ENCODE measurements around the gene LYPD3.

Gene LYPD3

GRCh38 chr19:43505186-43505456 is 39.7 kb upstream of the LYPD3 start:
- no peak overlapping the region for H3K4me3 ChIP-seq (replicated peaks in 1 of 2; ENCODE audit: low read depth in 2 of 2, low read length in 2 of 2)
- no peak for TF ChIP-seq CTCF (IDR thresholded peaks at IDR 0.05; ENCODE audit: low read depth, low read length)
- no peak for DNase-seq (ENCODE audit: low read depth in 2 of 2)

GRCh38 chr19:43504426-43505185 is 39.2 kb upstream of the LYPD3 start, which contains the start of gene PHLDB3:
Gene PHLDB3, minus strand, starts transcription at chr19:43504746. Its CDS starts 628 bp downstream, at chr19:43504118.
- TF ChIP-seq CTCF (IDR thresholded peaks at IDR 0.05; ENCODE audit: low read depth, low read length) = no peak
- H3K4me3 ChIP-seq (replicated peaks in 1 of 2; ENCODE audit: low read depth in 2 of 2, low read length in 2 of 2) = peak within 1 kb of the TSS; percentile 86 to 90
- DNase-seq (ENCODE audit: low read depth in 2 of 2) = peak in 1 of 2 donors; percentile 18

GRCh38 chr19:43503501-43504425 is 38.4 kb upstream of the LYPD3 start:
- H3K4me3 ChIP-seq (replicated peaks in 1 of 2; ENCODE audit: low read depth in 2 of 2, low read length in 2 of 2) = peak overlapping the region; percentile 86 to 90
- TF ChIP-seq CTCF (IDR thresholded peaks at IDR 0.05; ENCODE audit: low read depth, low read length) = no peak
- peak; percentile 90 to 91 for DNase-seq (ENCODE audit: low read depth in 2 of 2)

- DNase-seq (ENCODE audit: low read depth in 2 of 2) = no peak
- H3K4me3 ChIP-seq (replicated peaks in 1 of 2; ENCODE audit: low read depth in 2 of 2, low read length in 2 of 2) = no peak overlapping the region
- TF ChIP-seq CTCF (IDR thresholded peaks at IDR 0.05; ENCODE audit: low read depth, low read length) = no peak
Observed at GRCh38 chr19:43502419-43502976, 37.1 kb upstream of the LYPD3 start.

GRCh38 chr19:43501661-43502418 is 36.4 kb upstream of the LYPD3 start:
- TF ChIP-seq CTCF (IDR thresholded peaks at IDR 0.05; ENCODE audit: low read depth, low read length) = no peak
- peak overlapping the region in 1 of 2 donors; percentile 3 for H3K4me3 ChIP-seq (replicated peaks in 1 of 2; ENCODE audit: low read depth in 2 of 2, low read length in 2 of 2)
- peak in 1 of 2 donors; percentile 5 for DNase-seq (ENCODE audit: low read depth in 2 of 2)

- no peak overlapping the region for H3K4me3 ChIP-seq (replicated peaks in 1 of 2; ENCODE audit: low read depth in 2 of 2, low read length in 2 of 2)
- no peak for TF ChIP-seq CTCF (IDR thresholded peaks at IDR 0.05; ENCODE audit: low read depth, low read length)
- DNase-seq (ENCODE audit: low read depth in 2 of 2) = no peak
Observed at GRCh38 chr19:43499042-43499441, 33.6 kb upstream of the LYPD3 start.

Measured in cardiac fibroblast (primary cell).